H1 (cell line): ENCODE results near the gene AAGAB. TPM values are rescaled to one million over a fixed set of nuclear protein-coding genes. Genes with fewer than 3 reads are reported as not detected.

ENCODE experiments used
- CTCF ChIA-PET: fragments of 300-600 bp; sonication (Branson Sonifier 250); formaldehyde crosslinking; loops from one replicate; lab custom pipeline; 2021; ENCODE audit not compliant: partially characterized antibody; lab: Charles Lee
- POLR2A ChIA-PET: fragments of 300-600 bp; sonication (Branson Sonifier 250); formaldehyde crosslinking; loops from one replicate; lab custom pipeline; 2021; ENCODE audit warnings: inconsistent platforms; ENCODE audit not compliant: partially characterized antibody; lab: Charles Lee
- DNase-seq, 2 experiments: peaks; one replicate each; pipeline versions ENCODE4 v3.0.0 to v3.0.0-alpha.2; 2010 to 2022; ENCODE audit warnings: low spot score in 2 of 2, low read depth in 1 of 2, mixed read lengths in 1 of 2
- FAIRE-seq: peaks from 2 replicates; lab custom pipeline; 2011; peaks lifted over from hg19 to GRCh38; lab: Jason Lieb, UNC
- H2AFZ ChIP-seq: 2 replicates; pipeline ENCODE4 v1.8.1; 2012; ENCODE audit warnings: low read length, inconsistent platforms
- H2AK5ac ChIP-seq: 2 replicates; pipeline ENCODE4 v1.6.1; 2013; ENCODE audit warnings: low read depth, low read length
- H2BK120ac ChIP-seq: replicated peaks from 2 replicates; pipeline ENCODE3; 2013; ENCODE audit warnings: low read depth, low read length, inconsistent platforms
- H2BK12ac ChIP-seq: 2 replicates; pipeline ENCODE4 v1.6.1; 2013; ENCODE audit warnings: low read depth, low read length
- H2BK15ac ChIP-seq: 2 replicates; pipeline ENCODE4 v1.6.1; 2013; ENCODE audit warnings: low read length
- H2BK20ac ChIP-seq: 2 replicates; pipeline ENCODE4 v1.6.1; 2013; ENCODE audit warnings: low read length
- H2BK5ac ChIP-seq: 2 replicates; pipeline ENCODE4 v1.6.1; 2013; ENCODE audit warnings: low read depth, low read length
- H3K14ac ChIP-seq: 2 replicates; pipeline ENCODE4 v1.6.1; 2013; ENCODE audit warnings: inconsistent platforms; ENCODE audit not compliant: insufficient read length
- H3K18ac ChIP-seq: 2 replicates; pipeline ENCODE4 v1.6.1; 2013; ENCODE audit warnings: low read length; ENCODE audit errors: extremely low read depth
- H3K23ac ChIP-seq: 2 replicates; pipeline ENCODE4 v1.6.1; 2013; ENCODE audit warnings: inconsistent platforms; ENCODE audit not compliant: insufficient read length
- H3K23me2 ChIP-seq: 2 replicates; pipeline ENCODE4 v1.6.1; 2013; ENCODE audit warnings: low read depth, low read length
- H3K27ac ChIP-seq: 2 replicates; pipeline ENCODE4 v1.6.1; 2011; ENCODE audit warnings: low read depth, low read length, inconsistent platforms
- H3K27me3 ChIP-seq, 4 experiments: replicated peaks in 1 of 4; 1 replicate in 1 of 4; 2 replicates in 3 of 4; pipeline versions ENCODE4 v1.6.1 to v1.8.1; 2011 to 2013; ENCODE audit warnings: low read length in 3 of 4, mild to moderate bottlenecking in 3 of 4, inconsistent platforms in 2 of 4, mixed read lengths in 2 of 4, moderate library complexity in 1 of 4; ENCODE audit not compliant: control insufficient read depth in 3 of 4, insufficient read depth in 3 of 4; ENCODE audit errors: extremely low read depth in 1 of 4
- H3K36me3 ChIP-seq, 4 experiments: 2 replicates each; pipeline versions ENCODE4 v1.6.1 to v1.8.1; 2011 to 2013; ENCODE audit warnings: mild to moderate bottlenecking in 4 of 4, low read length in 3 of 4, moderate library complexity in 2 of 4, control low read depth in 1 of 4, inconsistent platforms in 1 of 4; ENCODE audit not compliant: insufficient read depth in 4 of 4, control insufficient read depth in 2 of 4
- H3K4ac ChIP-seq: replicated peaks from 2 replicates; pipeline ENCODE3; 2013; ENCODE audit warnings: low read length, low read depth, mixed read lengths, inconsistent platforms; ENCODE audit not compliant: insufficient read length
- H3K4me1 ChIP-seq, 4 experiments: replicated peaks in 1 of 4; 1 replicate in 1 of 4; 2 replicates in 3 of 4; pipeline versions ENCODE4 v1.6.1 to v1.8.1; 2011 to 2013; ENCODE audit warnings: low read length in 3 of 4, inconsistent platforms in 2 of 4, mixed read lengths in 1 of 4; ENCODE audit not compliant: insufficient read depth in 4 of 4, control insufficient read depth in 3 of 4
- H3K4me2 ChIP-seq, 2 experiments: 2 replicates each; pipeline versions ENCODE4 v1.6.1 to v1.8.1; 2011 to 2013; ENCODE audit warnings: low read depth in 2 of 2, low read length in 2 of 2, control low read depth in 1 of 2, inconsistent platforms in 1 of 2, mild to moderate bottlenecking in 1 of 2; ENCODE audit not compliant: insufficient read depth in 1 of 2
- H3K4me3 ChIP-seq, 4 experiments: fragments of 200-600, 300-600 bp in 1 of 4; sonication (generic), shearing (Covaris generic), sonication (Bioruptor Twin) in 1 of 4; 2 replicates each; pipeline versions ENCODE4 v1.5.1 to v1.8.1; 2011 to 2016; ENCODE audit warnings: low read length in 4 of 4, low read depth in 3 of 4, control low read depth in 2 of 4, inconsistent platforms in 2 of 4, mild to moderate bottlenecking in 2 of 4, mixed read lengths in 1 of 4, moderate library complexity in 1 of 4; ENCODE audit not compliant: insufficient read depth in 2 of 4; ENCODE audit errors: extremely low read depth in 1 of 4
- H3K56ac ChIP-seq: replicated peaks from 2 replicates; pipeline ENCODE3; 2013; ENCODE audit warnings: low read depth, mild to moderate bottlenecking, mixed read lengths, low read length, inconsistent platforms; ENCODE audit not compliant: insufficient read length
- H3K79me1 ChIP-seq: 2 replicates; pipeline ENCODE4 v1.6.1; 2013; ENCODE audit warnings: low read depth, low read length, control low read depth
- H3K79me2 ChIP-seq, 2 experiments: 2 replicates each; pipeline versions ENCODE4 v1.6.1 to v1.8.1; 2012 to 2013; ENCODE audit warnings: low read length in 2 of 2, mild to moderate bottlenecking in 2 of 2, inconsistent platforms in 1 of 2; ENCODE audit not compliant: insufficient read depth in 2 of 2, control insufficient read depth in 1 of 2
- H3K9ac ChIP-seq, 4 experiments: replicated peaks in 1 of 4; 1 replicate in 1 of 4; 2 replicates in 3 of 4; pipeline versions ENCODE4 v1.6.1 to v1.8.1; 2011 to 2013; ENCODE audit warnings: low read depth in 3 of 4, low read length in 3 of 4, control low read depth in 2 of 4, mild to moderate bottlenecking in 2 of 4, moderate library complexity in 2 of 4, inconsistent platforms in 1 of 4; ENCODE audit errors: extremely low read depth in 1 of 4
- H3K9me3 ChIP-seq, 2 experiments: 2 replicates each; pipeline versions ENCODE4 v1.6.1 to v1.8.1; 2012 to 2013; ENCODE audit warnings: mild to moderate bottlenecking in 2 of 2, moderate library complexity in 2 of 2, control low read depth in 1 of 2, inconsistent platforms in 1 of 2, low read depth in 1 of 2, low read length in 1 of 2, mixed read lengths in 1 of 2; ENCODE audit not compliant: insufficient read depth in 2 of 2
- H4K20me1 ChIP-seq, 2 experiments: replicated peaks in 1 of 2; 2 replicates each; pipeline versions ENCODE3 to v1.8.1; 2011 to 2013; ENCODE audit warnings: inconsistent platforms in 2 of 2, low read length in 2 of 2, mild to moderate bottlenecking in 1 of 2; ENCODE audit not compliant: insufficient read depth in 2 of 2, control insufficient read depth in 1 of 2
- H4K5ac ChIP-seq: 2 replicates; pipeline ENCODE4 v1.6.1; 2013; ENCODE audit warnings: low read length, low read depth, mixed read lengths, inconsistent platforms; ENCODE audit not compliant: insufficient read length
- H4K8ac ChIP-seq: 2 replicates; pipeline ENCODE4 v1.8.0; 2013; ENCODE audit warnings: mild to moderate bottlenecking, moderate library complexity, low read length, inconsistent platforms; ENCODE audit not compliant: insufficient read depth; ENCODE audit errors: extremely low read depth
- H4K91ac ChIP-seq: replicated peaks from 2 replicates; pipeline ENCODE3; 2013; ENCODE audit warnings: low read length, mixed read lengths, inconsistent platforms; ENCODE audit not compliant: insufficient read length
- TAF1 ChIP-seq: IDR thresholded peaks from 2 replicates; pipeline ENCODE4 v1.6.1; 2011; ENCODE audit warnings: mild to moderate bottlenecking, low read depth, low read length
- WGBS, 2 experiments: shearing (Covaris generic) in 1 of 2; methylation state at CpG; one replicate each; pipeline versions ENCODE4 v1.1.6 to v1.1.7; 2013 to 2015; ENCODE audit warnings: low lambda C conversion rate in 2 of 2, mixed read lengths in 2 of 2, inconsistent platforms in 1 of 2, low coverage in 1 of 2, missing lambda C conversion rate in 1 of 2; ENCODE audit not compliant: insufficient replicate concordance in 2 of 2, insufficient coverage in 1 of 2, insufficient read length in 1 of 2; ENCODE audit errors: extremely low coverage in 1 of 2, missing lambda C conversion rate in 1 of 2; 5-methylcytosine and 5-hydroxymethylcytosine counted together
- polyA plus RNA-seq, 7 experiments: library from polyadenylated mRNA; depleted of rRNA in 3 of 7; stranded (reverse) in 5 of 7; unstranded in 2 of 7; fragments of >200 nt in 5 of 7; fragments of 200-250 nt in 2 of 7; gene quantifications; 1 replicate in 5 of 7; 2 replicates in 1 of 7; 4 replicates in 1 of 7; pipeline versions ENCODE4 v1.2.1 to v1.2.3, GENCODE V29; 2011 to 2013; ENCODE audit warnings: missing spikeins in 2 of 7, mixed read lengths in 2 of 7
- total RNA-seq: library from RNA; stranded (reverse); fragmentation: NEBNext Ultra II Directional; extraction: Animal tissue kit (Norgen Biotek cat#: 25700); gene quantifications from 2 replicates; pipeline ENCODE4 v1.2.1, GENCODE V29; 2021

AAGAB gene
- total and polyA plus RNA-seq, 2 of the 8 experiments (the other 6 are each of a cell fraction or from before 2014, with no cell fraction given), result 20.1 to 45.9 TPM

GRCh38 chr15:67225336-67225735 is 29.1 kb downstream of the AAGAB start:
- Histone ChIP-seq H3K14ac (no peak overlapping the region), H3K4me1 (no peaks in the 10 kb centered on the region), H2BK15ac (no peak overlapping the region), H4K5ac (no peak overlapping the region), H3K27me3 (no peaks in the 10 kb centered on the region), H2BK5ac (no peak overlapping the region), H3K79me1 (no peaks in the 10 kb centered on the region), H3K4me3 (no peak overlapping the region), H3K23ac (no peak overlapping the region), H3K79me2 (no peaks in the 10 kb centered on the region), H3K9me3 (no peaks in the 10 kb centered on the region), H2AFZ (no peak overlapping the region), H2AK5ac (no peak overlapping the region), H3K4ac (no peak overlapping the region), H4K8ac (no peak overlapping the region), H3K23me2 (no peaks in the 10 kb centered on the region; the same call in 1 of the 2 replicates), H3K4me2 (no peak overlapping the region), H2BK12ac (no peak overlapping the region), H2BK20ac (no peak overlapping the region), H4K20me1 (no peaks in the 10 kb centered on the region), H3K27ac (no peak overlapping the region), H3K36me3 (peaks cover 2 to 3% (median 3%) of the 10 kb centered on the region in 4 experiments; a peak in 3 of 8 replicates), H3K56ac (no peak overlapping the region), H3K9ac (no peak overlapping the region), H2BK120ac (no peak overlapping the region), H4K91ac (no peak overlapping the region), H3K18ac (no peak overlapping the region)
- DNase-seq, result no peak
- ChIA-PET CTCF (no interaction called here), POLR2A (no interaction called here)
- WGBS, 2 experiments, result 92% methylated on average over 2 of the region's 2 CpGs; no CpG with 5 or more reads in 1 of the 2 experiments
- FAIRE-seq, result no peak
- TF ChIP-seq TAF1, result no peak
